ENCODE results near the gene PCBD1.

GRCh38 chr10:70834441-70835151 is 53.8 kb downstream of the PCBD1 start:
- TF ChIP-seq EZH2 (optimal IDR thresholded peaks at IDR 0.05; ENCODE audit: low read depth, low read length) (no peak), EZH2phosphoT487 (IDR thresholded peaks at IDR 0.05; ENCODE audit: low read length) (no peak)
- TF ChIP-seq, protein P1, sequence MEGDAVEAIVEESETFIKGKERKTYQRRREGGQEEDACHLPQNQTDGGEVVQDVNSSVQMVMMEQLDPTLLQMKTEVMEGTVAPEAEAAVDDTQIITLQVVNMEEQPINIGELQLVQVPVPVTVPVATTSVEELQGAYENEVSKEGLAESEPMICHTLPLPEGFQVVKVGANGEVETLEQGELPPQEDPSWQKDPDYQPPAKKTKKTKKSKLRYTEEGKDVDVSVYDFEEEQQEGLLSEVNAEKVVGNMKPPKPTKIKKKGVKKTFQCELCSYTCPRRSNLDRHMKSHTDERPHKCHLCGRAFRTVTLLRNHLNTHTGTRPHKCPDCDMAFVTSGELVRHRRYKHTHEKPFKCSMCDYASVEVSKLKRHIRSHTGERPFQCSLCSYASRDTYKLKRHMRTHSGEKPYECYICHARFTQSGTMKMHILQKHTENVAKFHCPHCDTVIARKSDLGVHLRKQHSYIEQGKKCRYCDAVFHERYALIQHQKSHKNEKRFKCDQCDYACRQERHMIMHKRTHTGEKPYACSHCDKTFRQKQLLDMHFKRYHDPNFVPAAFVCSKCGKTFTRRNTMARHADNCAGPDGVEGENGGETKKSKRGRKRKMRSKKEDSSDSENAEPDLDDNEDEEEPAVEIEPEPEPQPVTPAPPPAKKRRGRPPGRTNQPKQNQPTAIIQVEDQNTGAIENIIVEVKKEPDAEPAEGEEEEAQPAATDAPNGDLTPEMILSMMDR (IDR thresholded peaks at IDR 0.05; ENCODE audit: low read length) = no peak

Measured in MM.1S (cell line).